DMS79 (cell line): Measurements from ENCODE around the gene MORN5.

Source experiments
- DNase-seq: peaks from one replicate; lab custom pipeline; 2025; lab: John Stamatoyannopoulos, UW

The MORN5 gene

DNA sequence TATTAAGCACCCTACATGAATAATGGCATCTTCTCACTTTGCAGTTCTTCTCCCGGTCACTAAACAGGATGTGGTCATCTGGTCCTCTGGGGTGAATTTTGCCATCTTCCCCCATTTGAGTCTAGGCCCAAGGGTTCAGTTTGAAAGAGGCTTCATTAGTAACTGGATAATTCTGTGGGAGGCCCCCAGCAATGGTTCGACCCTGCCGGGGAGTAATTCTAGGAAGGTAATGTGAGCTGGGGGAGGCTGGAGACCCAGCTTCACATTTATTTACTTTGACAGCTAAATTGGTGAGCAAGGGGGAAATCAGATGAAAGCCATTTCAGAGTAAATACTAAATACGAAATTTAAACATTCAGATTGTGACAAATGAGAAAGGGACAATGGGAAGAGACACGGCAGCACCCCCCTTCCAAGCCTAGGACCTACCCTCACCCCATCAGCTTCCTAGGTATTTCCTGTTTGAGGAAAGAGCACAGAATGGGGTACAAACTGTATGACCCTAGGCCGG lies 73.1 kb downstream of the MORN5 start:
- DNase-seq, result no peak

DNA sequence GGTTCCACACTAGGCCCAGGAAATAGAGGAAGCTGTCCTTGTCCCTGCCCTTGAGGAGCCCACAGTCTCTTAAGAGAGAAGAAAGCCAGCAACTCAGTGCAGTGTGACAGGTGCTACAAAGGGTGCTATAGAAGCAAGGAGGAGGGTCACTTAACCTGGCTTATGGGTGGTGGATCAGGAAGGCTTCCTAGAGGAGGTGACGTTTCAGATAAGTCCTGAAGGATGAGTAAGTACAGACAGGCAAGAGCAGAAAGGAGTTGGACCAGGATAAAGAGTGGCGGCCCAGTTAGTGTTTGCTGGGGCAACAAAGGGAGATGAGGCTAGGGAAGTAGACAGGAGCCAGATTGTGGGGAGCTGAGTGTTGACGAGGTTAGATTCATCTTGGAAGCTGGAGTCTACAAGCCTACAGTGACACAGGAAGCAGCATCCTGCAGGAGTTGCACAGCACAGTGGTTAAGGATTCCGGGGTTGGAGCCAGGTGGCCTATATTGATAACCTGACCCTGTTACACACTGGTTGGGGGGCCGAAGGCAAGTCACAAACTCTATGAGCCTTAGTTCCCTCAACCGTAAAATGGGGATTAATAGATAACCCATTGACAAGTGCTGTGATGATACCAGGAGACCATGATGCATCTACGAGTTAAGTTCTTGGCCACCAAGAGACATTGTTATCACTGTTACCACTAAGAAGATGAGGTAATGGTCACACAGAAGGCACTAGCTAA lies 74.5 kb downstream of the MORN5 start:
- DNase-seq, result no peak

GRCh38 chr9:122236681-122237080 lies 77.0 kb downstream of the MORN5 start:
- no peak for DNase-seq

GRCh38 chr9:122239722-122240121 lies 80.0 kb downstream of the MORN5 start:
- no peak for DNase-seq

DNA sequence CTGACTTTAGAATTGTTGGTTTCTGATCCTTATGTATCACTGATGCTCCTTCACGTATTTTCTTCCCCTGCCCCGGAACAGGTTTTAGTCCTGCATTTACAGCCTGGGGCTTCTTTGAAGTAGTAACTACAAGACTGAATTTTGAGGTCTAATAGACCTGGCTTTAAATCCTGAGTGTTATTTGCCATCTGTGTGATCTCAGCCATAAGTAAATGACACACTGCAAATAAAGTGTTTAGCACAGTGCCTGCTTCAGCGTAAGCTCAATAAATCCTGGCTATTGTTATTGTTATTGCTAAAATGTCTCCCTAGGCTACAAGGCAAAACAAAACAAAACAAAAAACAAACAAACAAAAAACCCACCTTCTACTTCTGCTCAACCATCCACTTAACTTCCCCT lies 84.6 kb downstream of the MORN5 start:
- DNase-seq, result no peak

DNA sequence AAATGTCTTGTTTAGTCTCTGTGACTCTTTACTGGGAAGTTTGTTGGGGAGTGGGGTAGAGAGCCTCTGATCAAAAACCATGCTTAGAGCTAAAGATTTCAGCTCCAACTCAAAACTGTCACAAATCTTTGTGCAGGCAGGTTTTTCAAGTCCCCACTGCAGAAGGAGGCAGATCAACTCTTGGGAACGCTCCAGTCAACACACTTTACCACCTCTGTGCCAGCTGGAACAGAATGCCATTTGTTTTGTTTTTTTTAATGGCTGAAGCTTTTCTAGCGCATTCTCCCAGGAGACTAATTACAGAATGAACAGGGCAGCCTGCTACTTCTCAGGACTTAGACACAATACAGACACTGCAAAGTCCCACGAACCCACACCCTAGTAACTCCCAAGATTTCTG lies 87.0 kb downstream of the MORN5 start:
- DNase-seq, result no peak

DNA sequence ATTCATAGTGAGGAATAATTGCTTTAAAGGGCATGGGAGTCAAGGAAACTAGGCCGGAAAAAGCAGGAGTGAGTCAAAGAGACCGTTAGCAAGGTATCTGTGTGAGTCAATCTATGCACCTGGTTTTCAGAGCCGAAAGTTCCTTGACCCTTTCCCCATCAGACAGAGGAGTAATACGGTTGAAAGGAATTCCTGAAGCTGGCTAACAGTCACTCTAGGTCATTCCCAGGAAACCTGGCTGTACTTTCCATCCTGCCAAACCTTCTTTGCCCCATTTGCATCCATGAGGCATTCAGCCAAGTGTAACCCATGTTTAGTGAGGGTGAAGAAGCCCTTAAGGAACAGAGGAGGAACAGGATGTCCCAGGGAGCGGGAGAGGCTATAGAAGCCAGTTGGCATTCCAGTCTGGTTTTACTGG lies 88.7 kb downstream of the MORN5 start:
- DNase-seq, result no peak
